Parathyroid adenoma (tissue), 2 donors: ENCODE results near the gene COMT.

Source experiments
- H2AFZ ChIP-seq: fragments of 300-600 bp; sonication (generic); one replicate; pipeline ENCODE4 v1.7.0; 2017; ENCODE audit warnings: antibody characterized with exemption, mild to moderate bottlenecking
- H3K27ac ChIP-seq: fragments of 300-600 bp; sonication (generic); one replicate; pipeline ENCODE4 v1.7.0; 2017
- H3K27me3 ChIP-seq: fragments of 300-600 bp; sonication (generic); one replicate; pipeline ENCODE4 v1.7.0; 2017; ENCODE audit warnings: low read length; ENCODE audit not compliant: control insufficient read depth, insufficient read depth
- H3K36me3 ChIP-seq: fragments of 300-600 bp; sonication (generic); one replicate; pipeline ENCODE4 v1.7.0; 2017; ENCODE audit warnings: low read length; ENCODE audit not compliant: control insufficient read depth, insufficient read depth
- H3K4me1 ChIP-seq: fragments of 300-600 bp; sonication (generic); one replicate; pipeline ENCODE4 v1.7.0; 2017; ENCODE audit warnings: control low read depth
- H3K4me2 ChIP-seq: fragments of 300-600 bp; sonication (generic); one replicate; pipeline ENCODE4 v1.7.0; 2017; ENCODE audit warnings: low read length
- H3K4me3 ChIP-seq: fragments of 300-600 bp; sonication (generic); one replicate; pipeline ENCODE4 v1.7.0; 2017; ENCODE audit warnings: low read depth, low read length
- H3K79me2 ChIP-seq: fragments of 300-600 bp; sonication (generic); one replicate; pipeline ENCODE4 v1.7.0; 2017; ENCODE audit warnings: control low read depth
- H3K9ac ChIP-seq: fragments of 300-600 bp; sonication (generic); one replicate; pipeline ENCODE4 v1.7.0; 2017; ENCODE audit warnings: mild to moderate bottlenecking
- H3K9me3 ChIP-seq: fragments of 300-600 bp; sonication (generic); one replicate; pipeline ENCODE4 v1.7.0; 2017; ENCODE audit warnings: low read length; ENCODE audit not compliant: control insufficient read depth
- TF ChIP-seq, protein P1 (sequence below): fragments of 300-600 bp; sonication (generic); IDR thresholded peaks from one replicate; pipeline ENCODE4 v1.7.0; 2017; ENCODE audit warnings: antibody characterized with exemption, mild to moderate bottlenecking
- donor health status: primary hyperparathyroidism.

COMT gene

DNA sequence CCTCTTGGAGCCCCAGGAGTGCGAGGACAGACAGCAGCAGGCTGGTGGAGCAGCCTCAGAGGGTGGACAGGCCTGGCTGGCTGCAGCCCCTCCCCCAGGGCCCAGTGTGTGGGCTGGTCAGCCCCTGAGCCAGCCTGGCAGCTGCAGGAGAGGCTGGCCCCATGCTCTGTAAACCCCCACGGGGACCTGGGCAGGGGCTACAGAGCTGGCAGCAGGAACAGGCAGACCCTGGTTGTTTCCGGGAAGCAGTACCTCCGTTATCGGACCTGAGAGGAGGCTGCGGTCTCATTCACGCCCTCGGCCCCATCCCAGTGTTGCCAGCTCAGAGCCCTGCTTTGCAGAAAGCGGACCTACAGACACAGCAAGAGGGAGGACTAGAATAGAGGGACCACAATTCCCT is 38.5 kb upstream of the COMT start:
- H3K4me3 ChIP-seq, result no peak overlapping the region
- no peaks in the 10 kb centered on the region for H3K9me3 ChIP-seq
- H2AFZ ChIP-seq, result no peak overlapping the region
- no peak overlapping the region for H3K9ac ChIP-seq
- no peaks in the 10 kb centered on the region for H3K27me3 ChIP-seq
- H3K4me1 ChIP-seq, result no peaks in the 10 kb centered on the region
- no peaks in the 10 kb centered on the region for H3K79me2 ChIP-seq
- H3K27ac ChIP-seq, result no peak overlapping the region
- TF ChIP-seq, protein P1, sequence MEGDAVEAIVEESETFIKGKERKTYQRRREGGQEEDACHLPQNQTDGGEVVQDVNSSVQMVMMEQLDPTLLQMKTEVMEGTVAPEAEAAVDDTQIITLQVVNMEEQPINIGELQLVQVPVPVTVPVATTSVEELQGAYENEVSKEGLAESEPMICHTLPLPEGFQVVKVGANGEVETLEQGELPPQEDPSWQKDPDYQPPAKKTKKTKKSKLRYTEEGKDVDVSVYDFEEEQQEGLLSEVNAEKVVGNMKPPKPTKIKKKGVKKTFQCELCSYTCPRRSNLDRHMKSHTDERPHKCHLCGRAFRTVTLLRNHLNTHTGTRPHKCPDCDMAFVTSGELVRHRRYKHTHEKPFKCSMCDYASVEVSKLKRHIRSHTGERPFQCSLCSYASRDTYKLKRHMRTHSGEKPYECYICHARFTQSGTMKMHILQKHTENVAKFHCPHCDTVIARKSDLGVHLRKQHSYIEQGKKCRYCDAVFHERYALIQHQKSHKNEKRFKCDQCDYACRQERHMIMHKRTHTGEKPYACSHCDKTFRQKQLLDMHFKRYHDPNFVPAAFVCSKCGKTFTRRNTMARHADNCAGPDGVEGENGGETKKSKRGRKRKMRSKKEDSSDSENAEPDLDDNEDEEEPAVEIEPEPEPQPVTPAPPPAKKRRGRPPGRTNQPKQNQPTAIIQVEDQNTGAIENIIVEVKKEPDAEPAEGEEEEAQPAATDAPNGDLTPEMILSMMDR, result no peak
- no peaks in the 10 kb centered on the region for H3K36me3 ChIP-seq
- no peak overlapping the region for H3K4me2 ChIP-seq

- Histone ChIP-seq H3K9ac (no peak overlapping the region), H3K4me1 (no peaks in the 10 kb centered on the region), H3K9me3 (no peaks in the 10 kb centered on the region), H3K36me3 (no peaks in the 10 kb centered on the region), H2AFZ (no peak overlapping the region), H3K27ac (no peak overlapping the region), H3K4me2 (no peak overlapping the region), H3K4me3 (no peak overlapping the region), H3K27me3 (no peaks in the 10 kb centered on the region), H3K79me2 (no peaks in the 10 kb centered on the region)
- TF ChIP-seq, protein P1, result no peak
Observed at GRCh38 chr22:19903513-19903912, 38.1 kb upstream of the COMT start.

DNA sequence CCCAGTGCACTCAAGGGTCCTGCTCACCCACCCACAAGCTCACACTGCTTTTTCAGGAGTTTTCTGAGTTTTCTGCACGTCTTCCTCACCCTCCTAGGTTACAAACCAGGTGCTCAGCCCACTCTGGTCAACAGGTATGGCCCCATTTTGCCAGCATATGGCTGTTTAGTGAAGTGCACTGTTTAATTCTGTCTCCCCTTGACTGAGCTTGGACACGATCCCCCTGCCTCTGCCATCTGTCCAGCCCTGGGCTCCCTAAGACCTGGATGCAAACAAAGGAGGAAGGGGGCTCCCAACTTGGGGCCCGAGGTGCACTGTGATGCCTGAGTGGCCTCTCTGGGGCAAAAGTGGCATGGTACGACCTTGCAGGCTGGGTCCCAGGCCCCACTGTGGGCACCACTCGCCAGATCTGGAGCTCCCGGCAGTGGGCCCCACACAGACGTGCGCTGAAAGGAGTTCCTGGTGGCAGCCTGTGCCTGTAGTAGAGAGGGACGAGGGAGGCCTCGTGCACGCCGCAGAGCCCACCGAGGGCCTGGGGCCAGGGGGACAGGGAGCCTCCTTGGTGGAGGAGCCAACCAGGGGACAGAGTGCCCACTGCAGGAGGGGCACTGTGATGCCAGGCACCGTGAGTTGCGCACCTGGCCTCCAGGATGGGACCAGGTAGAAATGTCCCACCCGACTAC is 37.3 kb upstream of the COMT start:
- H3K36me3 ChIP-seq, result no peaks in the 10 kb centered on the region
- H3K4me1 ChIP-seq, result no peaks in the 10 kb centered on the region
- H3K27me3 ChIP-seq, result no peaks in the 10 kb centered on the region
- H2AFZ ChIP-seq, result no peak overlapping the region
- no peak overlapping the region for H3K27ac ChIP-seq
- TF ChIP-seq, protein P1, result no peak
- H3K9ac ChIP-seq, result no peak overlapping the region
- H3K79me2 ChIP-seq, result no peaks in the 10 kb centered on the region
- H3K4me2 ChIP-seq, result no peak overlapping the region
- no peak overlapping the region for H3K4me3 ChIP-seq
- H3K9me3 ChIP-seq, result no peaks in the 10 kb centered on the region

DNA sequence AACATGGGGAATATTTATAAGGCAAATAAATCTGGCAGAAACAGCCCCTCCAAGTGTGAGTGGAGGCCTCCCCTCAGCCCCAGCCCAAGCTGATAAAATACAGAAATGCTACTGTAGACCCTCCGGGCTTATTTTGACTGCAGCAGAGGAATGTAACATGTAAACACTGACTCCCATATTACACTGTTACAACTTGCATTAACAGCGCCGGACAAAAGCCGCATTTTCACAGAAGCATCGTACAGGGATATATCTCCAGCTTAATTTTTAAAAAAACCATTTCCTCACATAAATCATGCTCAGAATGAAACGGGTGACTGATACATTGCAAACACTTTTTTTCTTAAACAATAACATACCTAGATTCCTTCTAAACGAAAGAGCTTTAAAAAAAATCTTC is 36.6 kb upstream of the COMT start:
- TF ChIP-seq, protein P1, result no peak
- H3K4me2 ChIP-seq, result no peak overlapping the region
- H3K27me3 ChIP-seq, result no peaks in the 10 kb centered on the region
- no peaks in the 10 kb centered on the region for H3K36me3 ChIP-seq
- H3K9ac ChIP-seq, result no peak overlapping the region
- no peaks in the 10 kb centered on the region for H3K79me2 ChIP-seq
- H3K4me1 ChIP-seq, result no peaks in the 10 kb centered on the region
- no peaks in the 10 kb centered on the region for H3K9me3 ChIP-seq
- H3K27ac ChIP-seq, result no peak overlapping the region
- no peak overlapping the region for H2AFZ ChIP-seq
- no peak overlapping the region for H3K4me3 ChIP-seq
